Measurements from ENCODE around the gene GAP43. TPM values are rescaled to one million over a fixed set of nuclear protein-coding genes. Genes with fewer than 3 reads are reported as not detected.
A peak's percentile ranks its signal among the peaks of the same experiment; 100 is the strongest.

The GAP43 gene
- total RNA-seq, 1 donor from 2014 or later: 46.5 TPM

GRCh38 chr3:115617591-115617990 lies 5.7 kb upstream of the GAP43 start:
- TF ChIP-seq CTCF (conservative IDR thresholded peaks at IDR 0.05): no peak
- DNase-seq (ENCODE audit: extremely low spot score, unreplicated experiment): no peak
- Mint-ChIP-seq H3K27me3 (peaks cover 7% of the 10 kb centered on the region), H3K4me3 (no peak overlapping the region), H3K9me3 (no peaks in the 10 kb centered on the region), H3K4me1 (ENCODE audit: unreplicated experiment) (no peaks in the 10 kb centered on the region), H3K27ac (no peak overlapping the region), H3K36me3 (no peaks in the 10 kb centered on the region)

GRCh38 chr3:115624029-115624741 lies 875 bp downstream of the GAP43 start:
- no peaks in the 10 kb centered on the region for H3K9me3 Mint-ChIP-seq
- TF ChIP-seq CTCF (conservative IDR thresholded peaks at IDR 0.05): no peak
- no peak for DNase-seq (ENCODE audit: extremely low spot score, unreplicated experiment)
- H3K4me3 Mint-ChIP-seq: peak overlapping the region; percentile 90
- no peaks in the 10 kb centered on the region for H3K36me3 Mint-ChIP-seq
- peaks cover 48% of the 10 kb centered on the region for H3K27me3 Mint-ChIP-seq
- peaks cover 20% of the 10 kb centered on the region for H3K4me1 Mint-ChIP-seq (ENCODE audit: unreplicated experiment)
- peak overlapping the region; percentile 68 for H3K27ac Mint-ChIP-seq

- no peak for TF ChIP-seq CTCF (conservative IDR thresholded peaks at IDR 0.05)
Observed at GRCh38 chr3:115624901-115625300, 1.6 kb downstream of the GAP43 start.

GRCh38 chr3:115626006-115626409 lies 2.7 kb downstream of the GAP43 start:
- H3K4me3 Mint-ChIP-seq: peak overlapping the region; percentile 50
- H3K9me3 Mint-ChIP-seq: no peaks in the 10 kb centered on the region
- DNase-seq (ENCODE audit: extremely low spot score, unreplicated experiment): no peak
- peaks cover 51% of the 10 kb centered on the region for H3K27me3 Mint-ChIP-seq
- H3K27ac Mint-ChIP-seq: no peak overlapping the region
- no peaks in the 10 kb centered on the region for H3K36me3 Mint-ChIP-seq
- peak; percentile 56 for TF ChIP-seq CTCF (conservative IDR thresholded peaks at IDR 0.05)
- peaks cover 20% of the 10 kb centered on the region for H3K4me1 Mint-ChIP-seq (ENCODE audit: unreplicated experiment)

More at GRCh38 chr3:115624901-115625300, 1.6 kb downstream of the GAP43 start:
- peaks cover 48% of the 10 kb centered on the region for H3K27me3 Mint-ChIP-seq
- no peaks in the 10 kb centered on the region for H3K9me3 Mint-ChIP-seq
- peak overlapping the region; percentile 90 for H3K4me3 Mint-ChIP-seq
- H3K4me1 Mint-ChIP-seq (ENCODE audit: unreplicated experiment): peaks cover 20% of the 10 kb centered on the region
- no peak overlapping the region for H3K27ac Mint-ChIP-seq
- DNase-seq (ENCODE audit: extremely low spot score, unreplicated experiment): no peak
- no peaks in the 10 kb centered on the region for H3K36me3 Mint-ChIP-seq

GRCh38 chr3:115626721-115627120 lies 3.4 kb downstream of the GAP43 start:
- H3K36me3 Mint-ChIP-seq: no peaks in the 10 kb centered on the region
- peak overlapping the region; percentile 35 for H3K4me3 Mint-ChIP-seq

More at GRCh38 chr3:115626721-115627120, 3.4 kb downstream of the GAP43 start:
- no peak for TF ChIP-seq CTCF (conservative IDR thresholded peaks at IDR 0.05)
- DNase-seq (ENCODE audit: extremely low spot score, unreplicated experiment): no peak
- Mint-ChIP-seq H3K27ac (no peak overlapping the region), H3K27me3 (peaks cover 51% of the 10 kb centered on the region), H3K4me1 (ENCODE audit: unreplicated experiment) (peaks cover 20% of the 10 kb centered on the region), H3K9me3 (no peaks in the 10 kb centered on the region)
